ENCODE measurements around the gene ATAT1. TPM values are rescaled to one million over a fixed set of nuclear protein-coding genes. Genes with fewer than 3 reads are reported as not detected.

ATAT1 gene
- total RNA-seq, 1 experiment from 2014 or later: 6.1 TPM

DNA sequence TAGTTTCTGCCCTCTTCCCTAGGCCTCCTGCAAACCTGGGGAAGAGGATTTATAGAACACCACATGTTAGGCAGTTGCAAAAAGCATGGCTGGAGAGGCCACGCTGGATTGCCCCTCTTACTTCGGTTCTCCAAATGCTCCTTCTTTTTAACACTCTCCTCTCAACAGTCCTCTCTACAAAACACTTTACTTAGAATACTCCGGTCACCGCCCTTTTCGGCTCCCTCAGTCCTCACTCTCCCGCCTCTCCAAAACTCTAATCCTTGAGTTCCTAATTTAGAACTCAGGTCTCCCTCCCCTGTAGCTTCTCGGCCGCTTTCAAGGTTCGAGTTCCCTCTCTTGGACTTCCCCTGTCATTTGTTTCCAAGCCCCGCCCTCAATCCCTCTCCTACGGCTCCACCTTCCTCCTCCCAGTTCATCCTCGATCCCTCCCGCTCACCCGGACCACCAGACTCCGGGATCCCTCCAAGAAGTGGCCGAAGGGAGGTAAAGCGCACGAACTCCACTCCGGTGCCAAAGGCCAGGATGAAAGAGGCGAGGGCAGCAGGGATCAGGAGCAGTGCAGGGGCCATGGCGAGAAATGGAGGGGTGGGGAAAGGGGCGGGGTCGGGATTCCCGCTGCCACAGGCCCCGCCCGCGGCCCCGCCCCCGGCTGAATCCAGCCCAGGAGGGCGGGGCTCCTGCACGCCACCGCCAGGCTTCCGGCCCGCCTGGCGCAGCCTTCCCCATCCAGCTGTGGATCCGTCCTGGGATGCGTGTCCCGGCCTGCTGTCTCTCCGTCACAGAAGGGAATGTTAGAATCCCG, 63.9 kb downstream of the ATAT1 start, which contains the start of gene NRM:
NRM (minus strand) TSS at position 582 of the 805 bp plus-strand sequence; CDS start at position 572, 10 bp downstream.
- intact Hi-C loops (cut with micrococcal nuclease): no loop called here
- H3K4me2 ChIP-seq (ENCODE audit: low read length): peak within 1 kb of the TSS; percentile 90
- H3K9ac ChIP-seq (ENCODE audit: low read length): peak within 1 kb of the TSS; percentile 74
- no peaks in the 10 kb centered on the region for H3K9me2 ChIP-seq (replicated peaks; ENCODE audit: low read length)
- POLR2A ChIA-PET (ENCODE audit: unreplicated experiment): interaction anchor here (0.6 to 1.0 kb wide), 3 partner anchors 26 to 53 kb away, joined by 5 to 16 read pairs (median 6); partner anchors contain the start of genes FLOT1 and MDC1
- no peaks in the 10 kb centered on the region for H3K9me3 ChIP-seq (ENCODE audit: low read length)
- peaks cover 41% of the 10 kb centered on the region for H3K79me2 ChIP-seq (ENCODE audit: low read length)
- H2AFZ ChIP-seq (ENCODE audit: low read length): peak within 1 kb of the TSS; percentile 91
- DNase-seq: peak; percentile 88
- TF ChIP-seq EZH2phosphoT487 (IDR thresholded peaks at IDR 0.05; ENCODE audit: borderline replicate concordance, low read length) (no peak), EZH2 (IDR thresholded peaks at IDR 0.05; ENCODE audit: low read length, unreplicated experiment) (no peak)
- TF ChIP-seq, protein P1, sequence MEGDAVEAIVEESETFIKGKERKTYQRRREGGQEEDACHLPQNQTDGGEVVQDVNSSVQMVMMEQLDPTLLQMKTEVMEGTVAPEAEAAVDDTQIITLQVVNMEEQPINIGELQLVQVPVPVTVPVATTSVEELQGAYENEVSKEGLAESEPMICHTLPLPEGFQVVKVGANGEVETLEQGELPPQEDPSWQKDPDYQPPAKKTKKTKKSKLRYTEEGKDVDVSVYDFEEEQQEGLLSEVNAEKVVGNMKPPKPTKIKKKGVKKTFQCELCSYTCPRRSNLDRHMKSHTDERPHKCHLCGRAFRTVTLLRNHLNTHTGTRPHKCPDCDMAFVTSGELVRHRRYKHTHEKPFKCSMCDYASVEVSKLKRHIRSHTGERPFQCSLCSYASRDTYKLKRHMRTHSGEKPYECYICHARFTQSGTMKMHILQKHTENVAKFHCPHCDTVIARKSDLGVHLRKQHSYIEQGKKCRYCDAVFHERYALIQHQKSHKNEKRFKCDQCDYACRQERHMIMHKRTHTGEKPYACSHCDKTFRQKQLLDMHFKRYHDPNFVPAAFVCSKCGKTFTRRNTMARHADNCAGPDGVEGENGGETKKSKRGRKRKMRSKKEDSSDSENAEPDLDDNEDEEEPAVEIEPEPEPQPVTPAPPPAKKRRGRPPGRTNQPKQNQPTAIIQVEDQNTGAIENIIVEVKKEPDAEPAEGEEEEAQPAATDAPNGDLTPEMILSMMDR (conservative IDR thresholded peaks at IDR 0.05; ENCODE audit: low read depth, low read length): no peak
- CTCF ChIA-PET: interaction anchor here (1.0 kb wide), 1 partner anchor 27 kb away, joined by 3 read pairs; the partner anchor contains the start of gene MDC1
- H3F3A ChIP-seq (ENCODE audit: low read length, unreplicated experiment): no peaks in the 10 kb centered on the region
- H3K4me3 ChIP-seq (ENCODE audit: low read length): peak within 1 kb of the TSS; percentile 81
- peaks cover 47% of the 10 kb centered on the region for H3K4me1 ChIP-seq (ENCODE audit: insufficient read depth, low read length)
- BruUV-seq (replicated peaks): no TSS peak
- H3K27me3 ChIP-seq (ENCODE audit: low read length): no peaks in the 10 kb centered on the region
- H4K20me1 ChIP-seq (ENCODE audit: low read length): no peaks in the 10 kb centered on the region
- no peaks in the 10 kb centered on the region for H3K36me3 ChIP-seq (ENCODE audit: low read depth, low read length)
- peak within 1 kb of the TSS; percentile 47 for H3K27ac ChIP-seq (ENCODE audit: low read length)
- ATAC-seq: peak; percentile 39

- Histone ChIP-seq H2AFZ (ENCODE audit: low read length) (peak overlapping the region; percentile 91), H3K9ac (ENCODE audit: low read length) (peak overlapping the region; percentile 74), H3K4me1 (ENCODE audit: insufficient read depth, low read length) (peaks cover 42% of the 10 kb centered on the region), H3K79me2 (ENCODE audit: low read length) (peaks cover 33% of the 10 kb centered on the region), H4K20me1 (ENCODE audit: low read length) (no peaks in the 10 kb centered on the region), H3K9me2 (replicated peaks; ENCODE audit: low read length) (no peaks in the 10 kb centered on the region), H3K36me3 (ENCODE audit: low read depth, low read length) (no peaks in the 10 kb centered on the region), H3K27me3 (ENCODE audit: low read length) (no peaks in the 10 kb centered on the region), H3K4me3 (ENCODE audit: low read length) (peak overlapping the region; percentile 81), H3K4me2 (ENCODE audit: low read length) (peak overlapping the region; percentile 90), H3K9me3 (ENCODE audit: low read length) (no peaks in the 10 kb centered on the region), H3K27ac (ENCODE audit: low read length) (peak overlapping the region; percentile 29; the same call in 1 of the 2 replicates), H3F3A (ENCODE audit: low read length, unreplicated experiment) (no peaks in the 10 kb centered on the region)
- TF ChIP-seq, protein P1 (conservative IDR thresholded peaks at IDR 0.05; ENCODE audit: low read depth, low read length): no peak
- TF ChIP-seq EZH2 (IDR thresholded peaks at IDR 0.05; ENCODE audit: low read length, unreplicated experiment): no peak
- POLR2A ChIA-PET (ENCODE audit: unreplicated experiment): interaction anchor here (0.6 to 1.0 kb wide), 2 partner anchors 26 to 37 kb away, joined by 6 to 9 read pairs; partner anchors contain the start of gene MDC1
- intact Hi-C loops (cut with micrococcal nuclease): no loop called here
- no TSS peak for BruUV-seq (replicated peaks)
- ATAC-seq (no peak), DNase-seq (no peak)
- CTCF ChIA-PET: interaction anchor here (0.5 to 1.0 kb wide), 2 partner anchors 26 to 131 kb away, joined by 3 to 7 read pairs; partner anchors contain the start of gene MDC1
Observed at GRCh38 chr6:30691208-30691847, 64.7 kb downstream of the ATAT1 start.

Small RNAs within 50 kb of the gene (microRNA-seq; reads per million reads assigned to microRNA genes)
- 215 reads per million, percentile 70 among the genes with 10 or more reads in this experiment for gene MIR877 (ENCODE audit: unreplicated experiment)

Other genes with a start within 250 kb of the ATAT1 start
- 131 and 161 TPM in 2 replicates for gene HLA-E, start 137.4 kb upstream of the ATAT1 start, total RNA-seq (2014; rRNA removed)
- 34.7 and 46.7 TPM in 2 replicates for gene GNL1, start 70.4 kb upstream of the ATAT1 start, total RNA-seq (2014; rRNA removed)
- gene PRR3, start 69.6 kb upstream of the ATAT1 start, total RNA-seq (2014; rRNA removed): 4.8 and 6.1 TPM in 2 replicates
- 67.3 and 77.3 TPM in 2 replicates for gene ABCF1, start 55.4 kb upstream of the ATAT1 start, total RNA-seq (2014; rRNA removed)
- gene PPP1R10, start 9.6 kb upstream of the ATAT1 start, total RNA-seq (2014; rRNA removed): 44.2 and 44.5 TPM in 2 replicates
- gene MRPS18B, start 9.0 kb upstream of the ATAT1 start, total RNA-seq (2014; rRNA removed): 69.9 and 91.0 TPM in 2 replicates
- 10.6 and 18.7 TPM in 2 replicates for gene C6orf136, start 20.3 kb downstream of the ATAT1 start, total RNA-seq (2014; rRNA removed)
- gene DHX16, start 46.1 kb downstream of the ATAT1 start, total RNA-seq (2014; rRNA removed): 50.0 and 75.6 TPM in 2 replicates
- 49.9 and 76.0 TPM in 2 replicates for gene PPP1R18, start 59.8 kb downstream of the ATAT1 start, total RNA-seq (2014; rRNA removed)
- gene NRM, start 64.1 kb downstream of the ATAT1 start, total RNA-seq (2014; rRNA removed): 8.5 and 14.8 TPM in 2 replicates
- 19.6 and 24.9 TPM in 2 replicates for gene MDC1, start 90.4 kb downstream of the ATAT1 start, total RNA-seq (2014; rRNA removed)
- gene TUBB, start 93.5 kb downstream of the ATAT1 start, total RNA-seq (2014; rRNA removed): 1,245 and 1,398 TPM in 2 replicates
- 305 and 401 TPM in 2 replicates for gene FLOT1, start 115.8 kb downstream of the ATAT1 start, total RNA-seq (2014; rRNA removed)
- 1,173 and 1,198 TPM in 2 replicates for gene IER3, start 117.7 kb downstream of the ATAT1 start, total RNA-seq (2014; rRNA removed)